K562 (cell line): ENCODE data around the gene PRPF39. TPM values are rescaled to one million over a fixed set of nuclear protein-coding genes. Genes with fewer than 3 reads are reported as not detected.

ENCODE experiments used
- ATAC-seq: fragments of 200-7000 bp; cut with Tn5 transposase; 3 replicates; pipeline ENCODE4 v1.9.1; 2020; ENCODE audit warnings: moderate library complexity
- BruUV-seq: library from RNA; stranded (reverse); fragments of 400-500 nt; replicated peaks from 2 replicates; lab custom pipeline; 2021; lab: Mats Ljungman, UMichigan
- CTCF ChIA-PET: fragments of 300-600 bp; formaldehyde crosslinking; extraction: SDS; loops from one replicate; lab custom pipeline; 2021; ENCODE audit warnings: low intra/inter-chr PET ratio; lab: Yijun Ruan, JAX
- POLR2A ChIA-PET: fragments of 300-600, 350-650 bp; sonication (Branson Sonifier 250); formaldehyde crosslinking; extraction: SDS; loops from one replicate; lab custom pipeline; 2021; ENCODE audit warnings: antibody characterized with exemption, inconsistent platforms; lab: Yijun Ruan, JAX
- DNase-seq, 4 experiments: peaks; one replicate each; pipeline versions ENCODE4 v3.0.0 to v3.0.0-alpha.2; 2011 to 2018; ENCODE audit warnings: low spot score in 3 of 4, mixed read lengths in 3 of 4; ENCODE audit errors: extremely low read depth in 1 of 4
- FAIRE-seq: peaks from 2 replicates; lab custom pipeline; 2011; peaks lifted over from hg19 to GRCh38; lab: Jason Lieb, UNC
- H2AFZ ChIP-seq: 2 replicates; pipeline ENCODE4 v1.6.0; 2011; ENCODE audit warnings: low read depth, low read length, control low read depth, inconsistent platforms
- H3K27ac ChIP-seq: fragments of 200-600 bp; 3 replicates; pipeline ENCODE4 v1.8.0; 2011; ENCODE audit warnings: low read depth, mild to moderate bottlenecking, control low read depth, inconsistent platforms, low read length, moderate library complexity, mixed read lengths; ENCODE audit errors: extremely low read depth
- H3K27me3 ChIP-seq, 2 experiments: fragments of 300-600 bp in 1 of 2; 2 replicates in 1 of 2; 3 replicates in 1 of 2; pipeline versions ENCODE4 v1.6.0 to v1.8.0; 2011; ENCODE audit warnings: inconsistent platforms in 2 of 2, low read length in 2 of 2, mild to moderate bottlenecking in 1 of 2, mixed read lengths in 1 of 2, moderate library complexity in 1 of 2; ENCODE audit not compliant: control insufficient read depth in 2 of 2, insufficient read depth in 2 of 2
- H3K36me3 ChIP-seq: fragments of 300-600 bp; 3 replicates; pipeline ENCODE4 v1.8.0; 2011; ENCODE audit warnings: mild to moderate bottlenecking, low read length, inconsistent platforms; ENCODE audit not compliant: control insufficient read depth, insufficient read depth
- H3K4me1 ChIP-seq, 2 experiments: fragments of 200-600 bp in 1 of 2; replicated peaks in 1 of 2; 2 replicates in 1 of 2; 3 replicates in 1 of 2; pipeline versions ENCODE4 v1.5.1 to v1.8.0; 2011; ENCODE audit warnings: inconsistent platforms in 2 of 2, low read length in 2 of 2, mild to moderate bottlenecking in 1 of 2, mixed read lengths in 1 of 2, moderate library complexity in 1 of 2; ENCODE audit not compliant: control insufficient read depth in 2 of 2, insufficient read depth in 2 of 2
- H3K4me2 ChIP-seq: 2 replicates; pipeline ENCODE4 v1.6.1; 2011; ENCODE audit warnings: low read length, control low read depth, inconsistent platforms, mixed read lengths; ENCODE audit not compliant: insufficient read depth
- H3K4me3 ChIP-seq: fragments of 200-600 bp; sonication (generic), shearing (Covaris generic); 2 replicates; pipeline ENCODE4 v1.5.1; 2016; ENCODE audit warnings: control low read depth, inconsistent platforms
- H3K79me2 ChIP-seq: fragments of 200-600 bp; 3 replicates; pipeline ENCODE4 v1.8.0; 2011; ENCODE audit warnings: low read length, inconsistent platforms; ENCODE audit not compliant: control insufficient read depth, insufficient read depth
- H3K9ac ChIP-seq, 2 experiments: 2 replicates each; pipeline versions ENCODE4 v1.6.0 to v1.6.1; 2011; ENCODE audit warnings: low read depth in 2 of 2, low read length in 2 of 2, control low read depth in 1 of 2, inconsistent platforms in 1 of 2, mild to moderate bottlenecking in 1 of 2, mixed read lengths in 1 of 2; ENCODE audit not compliant: insufficient read depth in 1 of 2
- H3K9me1 ChIP-seq: one replicate; pipeline ENCODE4 v1.6.0; 2011; ENCODE audit warnings: inconsistent platforms, mild to moderate bottlenecking, low read length, moderate library complexity; ENCODE audit not compliant: control insufficient read depth, insufficient read depth
- H3K9me3 ChIP-seq: replicated peaks from 2 replicates; pipeline ENCODE4 v1.5.1; 2011; ENCODE audit warnings: low read depth, low read length, inconsistent platforms; ENCODE audit not compliant: control insufficient read depth, insufficient read depth
- H4K20me1 ChIP-seq: replicated peaks from 2 replicates; pipeline ENCODE4 v1.6.1; 2011; ENCODE audit warnings: low read length, inconsistent platforms, mixed read lengths; ENCODE audit not compliant: control insufficient read depth, insufficient read depth
- CEBPZ ChIP-seq: fragments of 150-350 bp; IDR thresholded peaks from 2 replicates; pipeline ENCODE4 v1.6.1; 2014; ENCODE audit warnings: low read depth, mild to moderate bottlenecking, low read length, borderline replicate concordance
- CSDE1 ChIP-seq, 2 experiments: fragments of 450-650 bp; IDR thresholded peaks; 2 replicates each; pipeline ENCODE4 v1.6.1; 2016; ENCODE audit warnings: mild to moderate bottlenecking in 1 of 2
- MLLT1 ChIP-seq, 2 experiments: fragments of 450-650 bp; IDR thresholded peaks; 2 replicates each; pipeline ENCODE4 v1.6.1; 2016
- MYBL2 ChIP-seq, 2 experiments: fragments of 450-650 bp in 1 of 2; sonication (generic) in 1 of 2; formaldehyde crosslinking in 1 of 2; IDR thresholded peaks; 2 replicates each; pipeline versions ENCODE4 v1.6.1 to v1.8.1; 2017 to 2022; ENCODE audit warnings: borderline replicate concordance in 1 of 2, inconsistent platforms in 1 of 2, low read depth in 1 of 2, mild to moderate bottlenecking in 1 of 2, missing genetic modification reagents in 1 of 2, moderate library complexity in 1 of 2
- PCBP1 ChIP-seq: fragments of 200-400 bp; formaldehyde crosslinking; IDR thresholded peaks from 2 replicates; pipeline ENCODE4 v1.6.1; 2018; ENCODE audit warnings: mild to moderate bottlenecking, low read depth, low read length; ENCODE audit not compliant: poor library complexity, severe bottlenecking
- RBBP5 ChIP-seq: fragments of 200-600 bp; sonication (generic); IDR thresholded peaks from 2 replicates; pipeline ENCODE4 v1.6.1; 2012; ENCODE audit warnings: borderline replicate concordance, mild to moderate bottlenecking, low read length, control low read depth, inconsistent platforms; ENCODE audit not compliant: insufficient read depth, poor library complexity, severe bottlenecking
- RBM17 ChIP-seq: fragments of 200-400 bp; formaldehyde crosslinking; IDR thresholded peaks from 2 replicates; pipeline ENCODE4 v1.6.1; 2017; ENCODE audit warnings: low read depth, mild to moderate bottlenecking, low read length, borderline replicate concordance
- STAT5A ChIP-seq: IDR thresholded peaks from 2 replicates; pipeline ENCODE4 v1.6.1; 2012; ENCODE audit warnings: low read length, inconsistent platforms, borderline replicate concordance
- TBL1XR1 ChIP-seq, 2 experiments: IDR thresholded peaks; 2 replicates each; pipeline ENCODE4 v1.6.1; 2012; ENCODE audit warnings: improper control_type of control experiment in 2 of 2, low read length in 2 of 2, mild to moderate bottlenecking in 1 of 2
- ZBTB5 ChIP-seq: fragments of 450-650 bp; IDR thresholded peaks from 2 replicates; pipeline ENCODE4 v1.6.1; 2017; ENCODE audit warnings: antibody characterized with exemption
- ZBTB8A ChIP-seq: fragments of 450-650 bp; IDR thresholded peaks from 2 replicates; pipeline ENCODE4 v1.6.1; 2018; ENCODE audit warnings: mild to moderate bottlenecking, moderate library complexity; ENCODE audit not compliant: partially characterized antibody
- ZNF133 ChIP-seq: fragments of 250-450 bp; sonication (Bioruptor Pico); IDR thresholded peaks from 2 replicates; pipeline ENCODE4 v1.4.0; 2020; ENCODE audit warnings: mild to moderate bottlenecking
- ZNF146 ChIP-seq: IDR thresholded peaks from one replicate; pipeline ENCODE4 v1.6.1; 2018; ENCODE audit warnings: missing compliant biosample characterization; ENCODE audit not compliant: unreplicated experiment
- ZNF311 ChIP-seq: fragments of 250-450 bp; sonication (Bioruptor Pico); IDR thresholded peaks from 2 replicates; pipeline ENCODE4 v1.4.0; 2020; ENCODE audit warnings: mild to moderate bottlenecking, moderate library complexity
- ZNF316 ChIP-seq: fragments of 450-650 bp; IDR thresholded peaks from 2 replicates; pipeline ENCODE4 v1.6.1; 2016
- WGBS: fragments of 100-300 bp; shearing (Covaris generic); methylation state at CpG from one replicate; pipeline ENCODE4 v1.1.6; 2016; ENCODE audit warnings: low coverage, mixed read lengths; ENCODE audit not compliant: insufficient coverage; ENCODE audit errors: missing lambda C conversion rate; 5-methylcytosine and 5-hydroxymethylcytosine counted together
- in situ Hi-C: fragments of 300-500 bp; cut with MboI; formaldehyde crosslinking; loops from 4 replicates; pipeline ENCODE4 v1.15.0; 2018; ENCODE audit warnings: inconsistent platforms, mixed read lengths
- intact Hi-C: fragments of 100-400 bp; cut with micrococcal nuclease; formaldehyde crosslinking; loops from 2 replicates; pipeline ENCODE4 v1.14.2; 2022
- polyA plus RNA-seq, 8 experiments: library from polyadenylated mRNA; depleted of rRNA in 4 of 8; stranded (reverse) in 5 of 8; unstranded in 3 of 8; fragments of >200 nt; fragmentation: Nextera tagmentation in 2 of 8; fragmentation: Illumina TruSeq in 1 of 8; extraction: Ambion mirVana in 2 of 8; extraction: Trizol in 1 of 8; gene quantifications; 2 replicates each; pipeline versions ENCODE4 v1.2.1 to v1.2.3, GENCODE V29; 2011 to 2014; ENCODE audit warnings: inconsistent platforms in 1 of 8, missing spikeins in 1 of 8
- total RNA-seq, 7 experiments: library from RNA; depleted of rRNA in 6 of 7; stranded (reverse); fragments of >200 nt in 6 of 7; fragmentation: Illumina TruSeq in 2 of 7; extraction: Trizol in 2 of 7; gene quantifications; 2 replicates each; pipeline versions ENCODE4 v1.2.1 to v1.2.3, GENCODE V29; 2011 to 2021; ENCODE audit warnings: low replicate concordance in 1 of 7

PRPF39 gene
- total and polyA plus RNA-seq, 9 of the 15 experiments (the other 6 are each of a cell fraction or from before 2014, with no cell fraction given) = 13.3 to 50.4 (median 24.8) TPM

- Histone ChIP-seq H3K4me3 (peak overlapping the region; percentile 77), H3K4me2 (peak overlapping the region; percentile 84), H3K27ac (peak overlapping the region; percentile 83), H3K9ac (peak overlapping the region in 1 of 2 experiments; percentile 84; a peak in 3 of 4 replicates), H4K20me1 (peaks cover 6% of the 10 kb centered on the region), H3K9me1 (no peaks in the 10 kb centered on the region), H3K79me2 (peaks cover 60% of the 10 kb centered on the region), H3K9me3 (no peaks in the 10 kb centered on the region), H3K4me1 (no peaks in the 10 kb centered on the region; a peak in 2 of 5 replicates), H3K27me3 (no peaks in the 10 kb centered on the region), H2AFZ (no peak overlapping the region), H3K36me3 (peaks cover 3% of the 10 kb centered on the region; the same call in 1 of the 3 replicates)
- intact Hi-C loops = loop anchor here (2.0 kb wide), 1 partner anchor 122 kb away; the partner anchor contains the start of gene TOGARAM1
- CTCF ChIA-PET = no interaction called here
- in situ Hi-C loops = no loop called here
- POLR2A ChIA-PET = interaction anchor here (1.2 to 1.4 kb wide), 2 partner anchors 13 to 49 kb away, joined by 3 to 5 read pairs; partner anchors contain the start of gene FKBP3
- BruUV-seq = no TSS peak
- peak; percentile 40 for ATAC-seq
- FAIRE-seq = no peak
- peak in 1 of 4 experiments; percentile 24 for DNase-seq
- WGBS = 0% methylated on average over 4 of the region's 4 CpGs
- TF ChIP-seq RBBP5 (no peak), ZNF316 (peak; percentile 39; the same call in 1 of the 2 replicates), RBM17 (no peak), CEBPZ (no peak), CSDE1 (IDR thresholded peaks at IDR 0.05) (no peak), MYBL2 (IDR thresholded peaks at IDR 0.05; ENCODE audit: low read depth) (no peak), MYBL2 (CRISPR knock-in tag; IDR thresholded peaks at IDR 0.05; ENCODE audit: borderline replicate concordance) (no peak), ZNF146 (no peak), MLLT1 (IDR thresholded peaks at IDR 0.05) (no peak), ZBTB5 (no peak), PCBP1 (no peak), TBL1XR1 (IDR thresholded peaks at IDR 0.05; ENCODE audit: low read length in 2 of 2) (no peak), STAT5A (no peak), ZNF311 (CRISPR knock-in tag) (no peak), ZBTB8A (no peak), ZNF133 (CRISPR knock-in tag) (no peak)
Measured at GRCh38 chr14:45084946-45085346, 1.0 kb downstream of the PRPF39 start.
